H7 (cell line): ENCODE data around the gene SULT2B1. TPM values are rescaled to one million over a fixed set of nuclear protein-coding genes. Genes with fewer than 3 reads are reported as not detected.

Source experiments
- DNase-seq: peaks from one replicate; pipeline ENCODE4 v3.0.0; 2012
- H3K27me3 ChIP-seq: 2 replicates; pipeline ENCODE4 v1.6.0; 2011; ENCODE audit warnings: mild to moderate bottlenecking, low read length; ENCODE audit not compliant: control insufficient read depth, insufficient read depth
- H3K36me3 ChIP-seq: replicated peaks from 2 replicates; pipeline ENCODE4 v1.5.1; 2011; ENCODE audit warnings: low read length; ENCODE audit not compliant: control insufficient read depth, insufficient read depth
- H3K4me3 ChIP-seq: 2 replicates; pipeline ENCODE4 v1.5.1; 2011; ENCODE audit warnings: low read depth, mild to moderate bottlenecking, control low read depth, low read length, moderate library complexity; ENCODE audit not compliant: insufficient read depth
- total RNA-seq: library from RNA; depleted of rRNA; stranded (reverse); fragments of >200 nt; shearing (Covaris generic); gene quantifications from 2 replicates; pipeline ENCODE4 v1.2.3, GENCODE V29; 2014

The SULT2B1 gene
- total RNA-seq, 1 experiment from 2014 or later: 2.8 TPM

GRCh38 chr19:48596237-48596636, 44.3 kb downstream of the SULT2B1 start:
- Histone ChIP-seq H3K36me3 (peaks cover 2% of the 10 kb centered on the region), H3K4me3 (no peak overlapping the region), H3K27me3 (no peaks in the 10 kb centered on the region)
- peak; percentile 61 for DNase-seq

- Histone ChIP-seq H3K27me3 (no peaks in the 10 kb centered on the region), H3K36me3 (peaks cover 2% of the 10 kb centered on the region), H3K4me3 (no peak overlapping the region)
- DNase-seq: peak; percentile 49
Measured at GRCh38 chr19:48596679-48597465, 44.9 kb downstream of the SULT2B1 start.

- DNase-seq: peak; percentile 72
- H3K4me3 ChIP-seq: no peak overlapping the region
- H3K27me3 ChIP-seq: no peaks in the 10 kb centered on the region
- peaks cover 2% of the 10 kb centered on the region for H3K36me3 ChIP-seq
Measured at GRCh38 chr19:48598996-48599700, 47.2 kb downstream of the SULT2B1 start.

- no peaks in the 10 kb centered on the region for H3K27me3 ChIP-seq
- peak; percentile 57 for DNase-seq
- peaks cover 3% of the 10 kb centered on the region for H3K36me3 ChIP-seq
- H3K4me3 ChIP-seq: no peak overlapping the region
Measured at GRCh38 chr19:48600679-48601417, 48.9 kb downstream of the SULT2B1 start.

GRCh38 chr19:48603001-48603400, 51.0 kb downstream of the SULT2B1 start:
- peak; percentile 45 for DNase-seq

GRCh38 chr19:48603449-48603848, 51.5 kb downstream of the SULT2B1 start:
- H3K36me3 ChIP-seq: peaks cover 6% of the 10 kb centered on the region
- peak; percentile 66 for DNase-seq
- H3K27me3 ChIP-seq: no peaks in the 10 kb centered on the region
- H3K4me3 ChIP-seq: no peak overlapping the region

More at GRCh38 chr19:48603001-48603400, 51.0 kb downstream of the SULT2B1 start:
- Histone ChIP-seq H3K36me3 (peaks cover 6% of the 10 kb centered on the region), H3K4me3 (no peak overlapping the region), H3K27me3 (no peaks in the 10 kb centered on the region)

- Histone ChIP-seq H3K4me3 (no peak overlapping the region), H3K36me3 (peaks cover 6% of the 10 kb centered on the region), H3K27me3 (no peaks in the 10 kb centered on the region)
- no peak for DNase-seq
Measured at GRCh38 chr19:48603850-48604249, 51.9 kb downstream of the SULT2B1 start.

- H3K4me3 ChIP-seq: no peak within 1 kb of the TSS
- peaks cover 4% of the 10 kb centered on the region for H3K36me3 ChIP-seq
- H3K27me3 ChIP-seq: no peaks in the 10 kb centered on the region
- DNase-seq: no peak
Measured at GRCh38 chr19:48606463-48607358, 54.7 kb downstream of the SULT2B1 start, which contains the start of gene SPACA4. SPACA4 (plus strand) TSS chr19:48606742; CDS start chr19:48606979, 237 bp downstream.

GRCh38 chr19:48607359-48607755, 55.4 kb downstream of the SULT2B1 start:
- Histone ChIP-seq H3K36me3 (peaks cover 4% of the 10 kb centered on the region), H3K27me3 (no peaks in the 10 kb centered on the region), H3K4me3 (no peak overlapping the region)
- no peak for DNase-seq

GRCh38 chr19:48608798-48609263, 56.9 kb downstream of the SULT2B1 start:
- no peak overlapping the region for H3K4me3 ChIP-seq
- peaks cover 7% of the 10 kb centered on the region for H3K36me3 ChIP-seq
- DNase-seq: peak; percentile 88
- no peaks in the 10 kb centered on the region for H3K27me3 ChIP-seq

- peaks cover 8% of the 10 kb centered on the region for H3K36me3 ChIP-seq
- DNase-seq: no peak
- no peaks in the 10 kb centered on the region for H3K27me3 ChIP-seq
Measured at GRCh38 chr19:48609571-48610108, 57.7 kb downstream of the SULT2B1 start.

GRCh38 chr19:48611872-48612271, 59.9 kb downstream of the SULT2B1 start:
- Histone ChIP-seq H3K36me3 (peaks cover 23% of the 10 kb centered on the region), H3K4me3 (no peak overlapping the region), H3K27me3 (no peaks in the 10 kb centered on the region)
- DNase-seq: no peak

More at GRCh38 chr19:48609571-48610108, 57.7 kb downstream of the SULT2B1 start:
- H3K4me3 ChIP-seq: no peak overlapping the region

GRCh38 chr19:48613024-48613851, 61.3 kb downstream of the SULT2B1 start:
- Histone ChIP-seq H3K4me3 (no peak overlapping the region), H3K36me3 (peaks cover 31% of the 10 kb centered on the region), H3K27me3 (no peaks in the 10 kb centered on the region)
- DNase-seq: no peak
